C4-2B (cell line): ENCODE data around the gene GALNT2.

ENCODE experiments used
- ZFX ChIP-seq: fragments of 450-650 bp; IDR thresholded peaks from 2 replicates; pipeline ENCODE4 v1.6.1; 2017
- TF ChIP-seq, protein P1 (sequence below): fragments of 450-650 bp; conservative IDR thresholded peaks from 2 replicates; pipeline ENCODE4 v1.5.1; 2017; ENCODE audit warnings: mild to moderate bottlenecking

GRCh38 chr1:230303822-230304221, 236.8 kb downstream of the GALNT2 start:
- TF ChIP-seq, protein P1, sequence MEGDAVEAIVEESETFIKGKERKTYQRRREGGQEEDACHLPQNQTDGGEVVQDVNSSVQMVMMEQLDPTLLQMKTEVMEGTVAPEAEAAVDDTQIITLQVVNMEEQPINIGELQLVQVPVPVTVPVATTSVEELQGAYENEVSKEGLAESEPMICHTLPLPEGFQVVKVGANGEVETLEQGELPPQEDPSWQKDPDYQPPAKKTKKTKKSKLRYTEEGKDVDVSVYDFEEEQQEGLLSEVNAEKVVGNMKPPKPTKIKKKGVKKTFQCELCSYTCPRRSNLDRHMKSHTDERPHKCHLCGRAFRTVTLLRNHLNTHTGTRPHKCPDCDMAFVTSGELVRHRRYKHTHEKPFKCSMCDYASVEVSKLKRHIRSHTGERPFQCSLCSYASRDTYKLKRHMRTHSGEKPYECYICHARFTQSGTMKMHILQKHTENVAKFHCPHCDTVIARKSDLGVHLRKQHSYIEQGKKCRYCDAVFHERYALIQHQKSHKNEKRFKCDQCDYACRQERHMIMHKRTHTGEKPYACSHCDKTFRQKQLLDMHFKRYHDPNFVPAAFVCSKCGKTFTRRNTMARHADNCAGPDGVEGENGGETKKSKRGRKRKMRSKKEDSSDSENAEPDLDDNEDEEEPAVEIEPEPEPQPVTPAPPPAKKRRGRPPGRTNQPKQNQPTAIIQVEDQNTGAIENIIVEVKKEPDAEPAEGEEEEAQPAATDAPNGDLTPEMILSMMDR = no peak
- TF ChIP-seq ZFX = no peak
